HepG2 (cell line): ENCODE data around the gene PRDX5. TPM values are rescaled to one million over a fixed set of nuclear protein-coding genes. Genes with fewer than 3 reads are reported as not detected.
A peak's percentile ranks its signal among the peaks of the same experiment; 100 is the strongest.

ENCODE experiments used
- ATAC-seq: fragments of 200-7000 bp; cut with Tn5 transposase; 3 replicates; pipeline ENCODE4 v1.9.1; 2020; ENCODE audit warnings: mild to moderate bottlenecking, moderate library complexity
- BruUV-seq: library from RNA; stranded (reverse); fragments of 400-500 nt; replicated peaks from 2 replicates; lab custom pipeline; 2021; lab: Mats Ljungman, UMichigan
- CTCF ChIA-PET: fragments of 300-600 bp; formaldehyde crosslinking; extraction: SDS; loops from one replicate; lab custom pipeline; 2021; ENCODE audit warnings: low total read pairs, inconsistent platforms, low intra/inter-chr PET ratio; lab: Yijun Ruan, JAX
- POLR2A ChIA-PET: fragments of 350-600 bp; sonication (Branson Sonifier 250); formaldehyde crosslinking; loops from one replicate; lab custom pipeline; 2020; ENCODE audit warnings: antibody characterized with exemption, inconsistent platforms; lab: Yijun Ruan, JAX
- DNase-seq: peaks from one replicate; pipeline ENCODE4 v3.0.0-alpha.2; 2015; ENCODE audit warnings: low spot score
- FAIRE-seq: peaks from 3 replicates; lab custom pipeline; 2011; peaks lifted over from hg19 to GRCh38; lab: Jason Lieb, UNC
- H2AFZ ChIP-seq: one replicate; pipeline ENCODE4 v1.6.1; 2011; ENCODE audit warnings: low read length, inconsistent platforms
- H3K27ac ChIP-seq: fragments of 300-600 bp; 3 replicates; pipeline ENCODE4 v1.8.0; 2011; ENCODE audit warnings: mixed run types, mild to moderate bottlenecking, mixed read lengths, low read length, inconsistent platforms; ENCODE audit not compliant: insufficient read depth; ENCODE audit errors: extremely low read length
- H3K27me3 ChIP-seq, 2 experiments: fragments of 200-600 bp in 1 of 2; 2 replicates in 1 of 2; 3 replicates in 1 of 2; pipeline versions ENCODE4 v1.6.0 to v1.8.0; 2011; ENCODE audit warnings: low read length in 2 of 2, mild to moderate bottlenecking in 2 of 2, moderate library complexity in 2 of 2, inconsistent platforms in 1 of 2; ENCODE audit not compliant: insufficient read depth in 2 of 2, control insufficient read depth in 1 of 2
- H3K36me3 ChIP-seq, 2 experiments: fragments of 200-600 bp in 1 of 2; replicated peaks in 1 of 2; 2 replicates in 1 of 2; 3 replicates in 1 of 2; pipeline versions ENCODE4 v1.5.1 to v1.8.0; 2011; ENCODE audit warnings: low read length in 2 of 2, inconsistent platforms in 1 of 2; ENCODE audit not compliant: insufficient read depth in 2 of 2, control insufficient read depth in 1 of 2
- H3K4me1 ChIP-seq: 2 replicates; pipeline ENCODE4 v1.5.1; 2012; ENCODE audit warnings: low read length, inconsistent platforms; ENCODE audit not compliant: insufficient read depth
- H3K4me2 ChIP-seq: 2 replicates; pipeline ENCODE4 v1.6.0; 2011; ENCODE audit warnings: low read depth, low read length, inconsistent platforms
- H3K4me3 ChIP-seq, 3 experiments: fragments of 200-600 bp in 1 of 3; sonication (generic), shearing (Covaris generic) in 1 of 3; replicated peaks in 1 of 3; 2 replicates each; pipeline ENCODE4 v1.5.1; 2011 to 2016; ENCODE audit warnings: low read length in 3 of 3, inconsistent platforms in 2 of 3, low read depth in 2 of 3, mild to moderate bottlenecking in 2 of 3, control low read depth in 1 of 3, mixed read lengths in 1 of 3; ENCODE audit not compliant: insufficient read depth in 1 of 3
- H3K79me2 ChIP-seq: one replicate; pipeline ENCODE4 v1.6.1; 2011; ENCODE audit warnings: low read length, inconsistent platforms; ENCODE audit not compliant: insufficient read depth
- H3K9ac ChIP-seq: 2 replicates; pipeline ENCODE4 v1.6.0; 2011; ENCODE audit warnings: mild to moderate bottlenecking, low read depth, low read length, inconsistent platforms; ENCODE audit not compliant: insufficient read depth
- H3K9me3 ChIP-seq: 2 replicates; pipeline ENCODE4 v1.5.1; 2012; ENCODE audit warnings: mild to moderate bottlenecking, low read length
- H4K20me1 ChIP-seq: 2 replicates; pipeline ENCODE4 v1.6.0; 2011; ENCODE audit warnings: inconsistent platforms, mild to moderate bottlenecking, low read length, moderate library complexity; ENCODE audit not compliant: insufficient read depth
- DNMT3B ChIP-seq: conservative IDR thresholded peaks from 2 replicates; pipeline ENCODE4 v1.6.1; 2016; ENCODE audit warnings: missing biosample characterization, control low read depth
- FOXA1 ChIP-seq, 2 experiments: fragments of 450-650 bp in 1 of 2; sonication (generic) in 1 of 2; formaldehyde crosslinking in 1 of 2; IDR thresholded peaks; 2 replicates each; pipeline versions ENCODE4 v1.4.0 to v1.6.1; 2016 to 2020; ENCODE audit warnings: missing genetic modification reagents in 1 of 2
- FOXC1 ChIP-seq: sonication (generic); formaldehyde crosslinking; IDR thresholded peaks from 2 replicates; pipeline ENCODE4 v1.8.0; 2022; ENCODE audit warnings: mild to moderate bottlenecking, missing genetic modification reagents, borderline replicate concordance
- IRX3 ChIP-seq: sonication (generic); formaldehyde crosslinking; IDR thresholded peaks from 2 replicates; pipeline ENCODE4 v1.8.1; 2023; ENCODE audit warnings: mild to moderate bottlenecking, low read depth, missing genetic modification reagents, borderline replicate concordance
- ISX ChIP-seq: sonication (generic); formaldehyde crosslinking; conservative IDR thresholded peaks from 2 replicates; pipeline ENCODE4 v1.5.0; 2020; ENCODE audit warnings: missing genetic modification reagents
- KAT2B ChIP-seq: fragments of 150-350 bp; IDR thresholded peaks from 2 replicates; pipeline ENCODE4 v1.6.1; 2014; ENCODE audit warnings: low read depth, low read length, borderline replicate concordance
- NFRKB ChIP-seq: fragments of 450-650 bp; IDR thresholded peaks from 2 replicates; pipeline ENCODE4 v1.6.1; 2017
- NR2C2 ChIP-seq: sonication (generic); formaldehyde crosslinking; IDR thresholded peaks from 2 replicates; pipeline ENCODE4 v1.4.0; 2020; ENCODE audit warnings: missing genetic modification reagents, mild to moderate bottlenecking, moderate library complexity, borderline replicate concordance
- POLR2A ChIP-seq, 2 experiments: IDR thresholded peaks; 2 replicates each; pipeline ENCODE4 v1.6.1; 2011; ENCODE audit warnings: low read depth in 2 of 2, low read length in 2 of 2, mild to moderate bottlenecking in 1 of 2, moderate library complexity in 1 of 2; ENCODE audit not compliant: insufficient read depth in 1 of 2
- REXO4 ChIP-seq: sonication (generic); formaldehyde crosslinking; IDR thresholded peaks from 2 replicates; pipeline ENCODE4 v1.8.0; 2022; ENCODE audit warnings: missing genetic modification reagents, mild to moderate bottlenecking, borderline replicate concordance
- SIN3A ChIP-seq: IDR thresholded peaks from 2 replicates; pipeline ENCODE4 v1.6.1; 2011; ENCODE audit warnings: low read depth, mild to moderate bottlenecking, control low read depth, low read length, borderline replicate concordance
- TARDBP ChIP-seq: sonication (generic); formaldehyde crosslinking; IDR thresholded peaks from 2 replicates; pipeline ENCODE4 v1.8.0; 2022; ENCODE audit warnings: mild to moderate bottlenecking, missing genetic modification reagents
- THAP7 ChIP-seq: sonication (generic); formaldehyde crosslinking; IDR thresholded peaks from 2 replicates; pipeline ENCODE4 v1.8.1; 2023; ENCODE audit warnings: mild to moderate bottlenecking, missing genetic modification reagents
- TMF1 ChIP-seq: sonication (generic); formaldehyde crosslinking; IDR thresholded peaks from 2 replicates; pipeline ENCODE4 v1.8.1; 2022; ENCODE audit warnings: low read depth, missing genetic modification reagents
- ZFX ChIP-seq: sonication (generic); formaldehyde crosslinking; IDR thresholded peaks from 2 replicates; pipeline ENCODE4 v1.4.0; 2020; ENCODE audit warnings: mild to moderate bottlenecking, low read depth, missing genetic modification reagents, moderate library complexity
- ZFY ChIP-seq: sonication (generic); formaldehyde crosslinking; IDR thresholded peaks from 2 replicates; pipeline ENCODE4 v1.4.0; 2020; ENCODE audit warnings: missing genetic modification reagents
- ZNF224 ChIP-seq: sonication (generic); formaldehyde crosslinking; IDR thresholded peaks from 2 replicates; pipeline ENCODE4 v1.5.0; 2020; ENCODE audit warnings: mild to moderate bottlenecking, missing genetic modification reagents
- ZNF331 ChIP-seq: sonication (generic); formaldehyde crosslinking; IDR thresholded peaks from 2 replicates; pipeline ENCODE4 v1.4.0; 2020; ENCODE audit warnings: missing genetic modification reagents
- ZNF572 ChIP-seq: sonication (generic); formaldehyde crosslinking; IDR thresholded peaks from 2 replicates; pipeline ENCODE4 v1.5.1; 2020; ENCODE audit warnings: mild to moderate bottlenecking, missing genetic modification reagents
- ZNF614 ChIP-seq: IDR thresholded peaks from 2 replicates; pipeline ENCODE4 v1.6.1; 2018; ENCODE audit warnings: missing biosample characterization, missing genetic modification reagents, inconsistent platforms, borderline replicate concordance
- ZNF691 ChIP-seq: sonication (generic); formaldehyde crosslinking; IDR thresholded peaks from 2 replicates; pipeline ENCODE4 v1.4.0; 2020; ENCODE audit warnings: missing genetic modification reagents, low read depth, mild to moderate bottlenecking, borderline replicate concordance
- ZNF737 ChIP-seq: sonication (generic); formaldehyde crosslinking; IDR thresholded peaks from 2 replicates; pipeline ENCODE4 v1.5.0; 2020; ENCODE audit warnings: missing genetic modification reagents, mild to moderate bottlenecking, borderline replicate concordance
- ZNF780A ChIP-seq: sonication (generic); formaldehyde crosslinking; IDR thresholded peaks from 2 replicates; pipeline ENCODE4 v1.8.0; 2022; ENCODE audit warnings: mild to moderate bottlenecking, missing genetic modification reagents, moderate library complexity
- ZUFSP ChIP-seq: sonication (generic); formaldehyde crosslinking; IDR thresholded peaks from 2 replicates; pipeline ENCODE4 v1.9.0; 2021; ENCODE audit warnings: missing genetic modification reagents, mild to moderate bottlenecking, borderline replicate concordance
- WGBS: methylation state at CpG from one replicate; pipeline ENCODE4 v1.1.6; 2017; ENCODE audit warnings: low lambda C conversion rate; 5-methylcytosine and 5-hydroxymethylcytosine counted together
- in situ Hi-C: cut with HindIII; loops from 2 replicates; pipeline ENCODE4 v1.10.0; 2017; ENCODE audit warnings: low pct_unique_long_range_greater_than_20kb; ENCODE audit not compliant: extremely low pct_ligation_motif_present
- intact Hi-C: fragments of 100-400 bp; cut with micrococcal nuclease; formaldehyde crosslinking; loops from one replicate; pipeline ENCODE4 v1.10.0; 2022; ENCODE audit not compliant: unreplicated experiment
- polyA plus RNA-seq, 8 experiments: library from polyadenylated mRNA; depleted of rRNA in 3 of 8; stranded (reverse) in 7 of 8; unstranded in 1 of 8; fragments of >200 nt; fragmentation: Illumina TruSeq in 4 of 8; extraction: Trizol in 4 of 8; gene quantifications; 2 replicates each; pipeline versions ENCODE4 v1.2.1 to v1.2.3, GENCODE V29; 2011 to 2016; ENCODE audit warnings: low read depth in 4 of 8, missing spikeins in 1 of 8, mixed read lengths in 1 of 8; ENCODE audit not compliant: insufficient read depth in 1 of 8
- total RNA-seq, 5 experiments: library from RNA; depleted of rRNA; stranded (reverse); fragments of >200 nt; fragmentation: Illumina TruSeq; extraction: Trizol; gene quantifications; 2 replicates each; pipeline ENCODE4 v1.2.3, GENCODE V29; 2016; ENCODE audit warnings: low read depth in 1 of 5

The PRDX5 gene
- total and polyA plus RNA-seq, 2 of the 13 experiments (the other 11 are each of a cell fraction or from before 2014, with no cell fraction given): 215 to 311 TPM

GRCh38 chr11:64306563-64306875 lies 11.4 kb upstream of the PRDX5 start:
- WGBS: 10% methylated on average over 2 of the region's 9 CpGs
- no peaks in the 10 kb centered on the region; a peak in 1 of 5 replicates for H3K27me3 ChIP-seq
- in situ Hi-C loops: no loop called here
- TF ChIP-seq ZNF780A (CRISPR knock-in tag) (no peak), DNMT3B (no peak), FOXA1 (IDR thresholded peaks at IDR 0.05) (no peak), FOXA1 (CRISPR knock-in tag; IDR thresholded peaks at IDR 0.05) (no peak), ISX (CRISPR knock-in tag) (no peak), IRX3 (CRISPR knock-in tag) (no peak), ZFY (peak; percentile 3; the same call in 1 of the 2 replicates), ZNF737 (CRISPR knock-in tag) (0 out of 2 replicates have a peak, but pooled peaks have one; percentile 47), NFRKB (no peak), FOXC1 (no peak), ZNF331 (CRISPR knock-in tag) (no peak), KAT2B (no peak), SIN3A (0 out of 2 replicates have a peak, but pooled peaks have one; percentile 15), ZNF614 (CRISPR knock-in tag) (no peak), POLR2A (IDR thresholded peaks at IDR 0.05; ENCODE audit: insufficient read depth in 1 of 2, low read depth in 2 of 2, low read length in 2 of 2) (peak in 1 of 2 experiments; percentile 9; a peak in 1 of 4 replicates), ZFX (CRISPR knock-in tag) (peak; percentile 20; the same call in 1 of the 2 replicates), TARDBP (CRISPR knock-in tag) (no peak), TMF1 (no peak), ZUFSP (no peak), THAP7 (CRISPR knock-in tag) (0 out of 2 replicates have a peak, but pooled peaks have one; percentile 9), ZNF224 (CRISPR knock-in tag) (0 out of 2 replicates have a peak, but pooled peaks have one; percentile 46), ZNF691 (no peak), REXO4 (CRISPR knock-in tag) (no peak), ZNF572 (CRISPR knock-in tag) (0 out of 2 replicates have a peak, but pooled peaks have one; percentile 19), NR2C2 (CRISPR knock-in tag) (no peak)

More at GRCh38 chr11:64306563-64306875, 11.4 kb upstream of the PRDX5 start:
- peak overlapping the region; percentile 81 for H3K9ac ChIP-seq
- POLR2A ChIA-PET: interaction anchor here (1.3 to 5.5 kb wide), 4 partner anchors 10 to 80 kb away, joined by 3 to 103 read pairs (median 8); partner anchors contain the start of genes NUDT22, PRDX5, TRMT112 and TRPT1
- H3K79me2 ChIP-seq: peaks cover 15% of the 10 kb centered on the region
- no peaks in the 10 kb centered on the region for H3K36me3 ChIP-seq
- CTCF ChIA-PET: interaction anchor here (1.2 kb wide), 1 partner anchor 49 kb away, joined by 3 read pairs; no protein-coding TSS in a partner anchor
- peak overlapping the region; percentile 97 for H3K4me2 ChIP-seq
- ATAC-seq: peak; percentile 1
- H2AFZ ChIP-seq: no peak overlapping the region
- H4K20me1 ChIP-seq: no peaks in the 10 kb centered on the region
- no peaks in the 10 kb centered on the region for H3K9me3 ChIP-seq
- peak overlapping the region; percentile 66 to 85 (median 68) for H3K4me3 ChIP-seq
- H3K27ac ChIP-seq: peak overlapping the region; percentile 82
- no peak for FAIRE-seq
- intact Hi-C loops: loop anchor here (10.0 kb wide), 1 partner anchor 122 kb away; the partner anchor contains the start of gene STIP1
- peaks cover 65% of the 10 kb centered on the region for H3K4me1 ChIP-seq
- no peak for DNase-seq
- BruUV-seq: no TSS peak
